SK-N-SH (cell line): Measurements from ENCODE around the gene RARRES1. TPM values are rescaled to one million over a fixed set of nuclear protein-coding genes. Genes with fewer than 3 reads are reported as not detected.

ENCODE experiments used
- CTCF ChIA-PET: fragments of 300-600, 350-600 bp; formaldehyde crosslinking; extraction: SDS; loops from one replicate; lab custom pipeline; 2021; lab: Yijun Ruan, JAX
- POLR2A ChIA-PET: fragments of 350-600 bp; sonication (Branson Sonifier 250); formaldehyde crosslinking; extraction: SDS; loops from one replicate; lab custom pipeline; 2020; ENCODE audit warnings: antibody characterized with exemption, inconsistent platforms; lab: Yijun Ruan, JAX
- DNase-seq: peaks from one replicate; pipeline ENCODE4 v3.0.0; 2012
- H2AFZ ChIP-seq: fragments of 200-600 bp; sonication (generic); 2 replicates; pipeline ENCODE4 v1.8.1; 2016; ENCODE audit warnings: antibody characterized with exemption, mild to moderate bottlenecking, low read depth
- H3F3A ChIP-seq: fragments of 200-600 bp; sonication (generic); replicated peaks from 2 replicates; pipeline ENCODE3; 2016; ENCODE audit warnings: antibody characterized with exemption, mild to moderate bottlenecking; ENCODE audit not compliant: insufficient read depth
- H3K27ac ChIP-seq, 2 experiments: fragments of 200-500 bp in 1 of 2; fragments of 200-600 bp in 1 of 2; sonication (Bioruptor generic) in 1 of 2; sonication (generic), shearing (Covaris generic) in 1 of 2; 2 replicates each; pipeline versions ENCODE4 v1.5.1 to v1.6.1; 2014 to 2016; ENCODE audit warnings: low read depth in 2 of 2, inconsistent platforms in 1 of 2, low read length in 1 of 2, mild to moderate bottlenecking in 1 of 2, mixed read lengths in 1 of 2
- H3K27me3 ChIP-seq: fragments of 200-600 bp; sonication (generic), shearing (Covaris generic); 2 replicates; pipeline ENCODE4 v1.6.1; 2016; ENCODE audit warnings: mixed run types; ENCODE audit not compliant: insufficient read depth
- H3K36me3 ChIP-seq, 2 experiments: fragments of 200-500 bp in 1 of 2; fragments of 200-600 bp in 1 of 2; sonication (Bioruptor generic) in 1 of 2; sonication (generic) in 1 of 2; replicated peaks in 1 of 2; 2 replicates each; pipeline versions ENCODE3 to v1.5.1; 2014 to 2016; ENCODE audit warnings: low read length in 1 of 2, mild to moderate bottlenecking in 1 of 2; ENCODE audit not compliant: insufficient read depth in 2 of 2, control insufficient read depth in 1 of 2
- H3K4me1 ChIP-seq, 2 experiments: fragments of 200-500 bp in 1 of 2; fragments of 200-600 bp in 1 of 2; sonication (Bioruptor generic) in 1 of 2; sonication (generic), shearing (Covaris generic) in 1 of 2; 2 replicates each; pipeline versions ENCODE4 v1.5.1 to v1.6.1; 2014 to 2016; ENCODE audit warnings: low read depth in 1 of 2, low read length in 1 of 2, mixed run types in 1 of 2; ENCODE audit not compliant: insufficient read depth in 2 of 2, control insufficient read depth in 1 of 2
- H3K4me2 ChIP-seq: fragments of 200-600 bp; sonication (generic), shearing (Covaris generic); 2 replicates; pipeline ENCODE4 v1.6.1; 2017; ENCODE audit warnings: mixed run types
- H3K4me3 ChIP-seq, 2 experiments: fragments of 200-500 bp in 1 of 2; fragments of 200-600 bp in 1 of 2; sonication (Bioruptor generic) in 1 of 2; sonication (generic), shearing (Covaris generic) in 1 of 2; 2 replicates each; pipeline versions ENCODE4 v1.5.1 to v1.8.1; 2014 to 2016; ENCODE audit warnings: low read depth in 2 of 2, inconsistent platforms in 1 of 2, low read length in 1 of 2, mild to moderate bottlenecking in 1 of 2, mixed read lengths in 1 of 2, moderate library complexity in 1 of 2
- H3K79me2 ChIP-seq: fragments of 200-600 bp; sonication (generic); 2 replicates; pipeline ENCODE4 v1.8.1; 2017; ENCODE audit warnings: mild to moderate bottlenecking; ENCODE audit not compliant: insufficient read depth
- H3K9ac ChIP-seq: fragments of 200-600 bp; sonication (generic); 2 replicates; pipeline ENCODE4 v1.6.1; 2017; ENCODE audit warnings: mixed run types
- H3K9me2 ChIP-seq: fragments of 200-600 bp; sonication (generic); 2 replicates; pipeline ENCODE4 v1.6.1; 2017; ENCODE audit warnings: mixed run types
- H3K9me3 ChIP-seq: fragments of 200-600 bp; sonication (generic); 2 replicates; pipeline ENCODE4 v1.6.1; 2017; ENCODE audit warnings: mixed run types, mild to moderate bottlenecking, moderate library complexity
- H4K20me1 ChIP-seq: fragments of 200-600 bp; sonication (generic); 2 replicates; pipeline ENCODE4 v1.6.1; 2017; ENCODE audit warnings: mild to moderate bottlenecking, mixed run types; ENCODE audit not compliant: insufficient read depth
- CTCF ChIP-seq: fragments of 200-600 bp; sonication (generic); IDR thresholded peaks from 2 replicates; pipeline ENCODE4 v1.6.1; 2017; ENCODE audit warnings: antibody characterized with exemption, mild to moderate bottlenecking, moderate library complexity
- EP300 ChIP-seq, 2 experiments: IDR thresholded peaks; 2 replicates each; pipeline versions ENCODE4 v1.4.0 to v1.6.1; 2012; ENCODE audit warnings: borderline replicate concordance in 1 of 2, low read depth in 1 of 2, low read length in 1 of 2
- FOXJ3 ChIP-seq: sonication (generic); formaldehyde crosslinking; IDR thresholded peaks from 2 replicates; pipeline ENCODE4 v1.5.1; 2020; ENCODE audit warnings: mild to moderate bottlenecking, missing genetic modification reagents
- FOXM1 ChIP-seq: IDR thresholded peaks from 2 replicates; pipeline ENCODE4 v1.4.0; 2012; ENCODE audit warnings: low read depth, mild to moderate bottlenecking
- GABPA ChIP-seq: IDR thresholded peaks from 2 replicates; pipeline ENCODE4 v1.4.0; 2012; ENCODE audit warnings: low read depth, mild to moderate bottlenecking
- GATA2 ChIP-seq: sonication (generic); formaldehyde crosslinking; IDR thresholded peaks from 2 replicates; pipeline ENCODE4 v1.5.0; 2020; ENCODE audit warnings: mild to moderate bottlenecking, missing genetic modification reagents
- IRF3 ChIP-seq: fragments of 150-350 bp; IDR thresholded peaks from 2 replicates; pipeline ENCODE4 v1.6.1; 2016; ENCODE audit warnings: mild to moderate bottlenecking, low read depth, low read length
- JUND ChIP-seq: IDR thresholded peaks from 2 replicates; pipeline ENCODE4 v1.4.0; 2012
- MAX ChIP-seq: IDR thresholded peaks from 2 replicates; pipeline ENCODE4 v1.4.0; 2012; ENCODE audit warnings: low read depth
- MXI1 ChIP-seq: IDR thresholded peaks from 2 replicates; pipeline ENCODE4 v1.6.1; 2012; ENCODE audit warnings: mild to moderate bottlenecking, low read depth, low read length, improper control_type of control experiment
- NFIC ChIP-seq: IDR thresholded peaks from 2 replicates; pipeline ENCODE4 v1.4.0; 2012; ENCODE audit warnings: borderline replicate concordance
- PBX3 ChIP-seq: IDR thresholded peaks from 2 replicates; pipeline ENCODE4; 2012
- POLR2AphosphoS5 ChIP-seq: IDR thresholded peaks from 2 replicates; pipeline ENCODE4 v1.6.1; 2012; ENCODE audit warnings: low read depth, low read length
- RAD21 ChIP-seq: IDR thresholded peaks from 2 replicates; pipeline ENCODE4 v1.6.1; 2012; ENCODE audit warnings: mild to moderate bottlenecking, low read length
- RXRA ChIP-seq: IDR thresholded peaks from 2 replicates; pipeline ENCODE4 v1.4.0; 2012; ENCODE audit warnings: low read depth, mild to moderate bottlenecking, borderline replicate concordance
- SIN3A ChIP-seq: IDR thresholded peaks from 2 replicates; pipeline ENCODE4 v1.6.1; 2012; ENCODE audit warnings: low read depth, mild to moderate bottlenecking, low read length, moderate library complexity, borderline replicate concordance
- USF2 ChIP-seq: fragments of 150-350 bp; IDR thresholded peaks from 2 replicates; pipeline ENCODE4 v1.6.1; 2017; ENCODE audit warnings: antibody characterized with exemption, low read length, low read depth, borderline replicate concordance
- YY1 ChIP-seq: IDR thresholded peaks from 2 replicates; pipeline ENCODE4 v1.4.0; 2012; ENCODE audit warnings: low read depth, mild to moderate bottlenecking
- ZBTB33 ChIP-seq: IDR thresholded peaks from 2 replicates; pipeline ENCODE4 v1.4.0; 2012; ENCODE audit warnings: low read depth, borderline replicate concordance
- WGBS: methylation state at CpG from one replicate; pipeline ENCODE4 v1.1.6; 2017; ENCODE audit warnings: low lambda C conversion rate; 5-methylcytosine and 5-hydroxymethylcytosine counted together
- polyA plus RNA-seq, 3 experiments: library from polyadenylated mRNA; depleted of rRNA; stranded (reverse); fragments of >200 nt; gene quantifications; 2 replicates each; pipeline ENCODE4 v1.2.3, GENCODE V29; 2012

Gene RARRES1
- polyA plus RNA-seq, 1 of the 3 experiments (the other 2 are of a cell fraction) = 0.15 TPM

DNA sequence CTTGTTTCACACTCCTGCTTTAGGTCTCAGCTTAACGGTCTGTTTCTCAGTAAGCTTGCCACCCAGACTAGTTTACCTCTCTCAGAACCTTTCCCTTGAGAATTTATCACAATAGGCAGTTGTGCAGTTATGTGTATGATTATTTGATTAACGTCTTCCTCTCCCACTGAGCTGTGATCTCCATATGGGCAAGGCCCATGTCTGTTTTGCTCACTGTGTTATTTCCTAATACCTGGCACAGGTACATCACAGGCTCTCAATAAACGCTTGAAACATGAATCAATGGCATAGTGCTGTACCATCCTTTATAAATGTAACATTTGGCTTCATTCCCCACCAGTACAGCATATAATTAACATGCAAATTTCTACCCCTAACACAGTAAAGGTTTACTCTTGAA, 29.1 kb upstream of the RARRES1 start:
- ChIA-PET CTCF (interaction anchor here (2.0 kb wide), 1 partner anchor 33 kb away, joined by 6 read pairs; no protein-coding TSS in a partner anchor), POLR2A (no interaction called here)
- Histone ChIP-seq H3K4me2 (no peak overlapping the region), H3K4me1 (peaks cover 0 to 7% of the 10 kb centered on the region in 2 experiments; a peak in 1 of 4 replicates), H4K20me1 (no peaks in the 10 kb centered on the region), H3K27me3 (no peaks in the 10 kb centered on the region), H3K9me3 (no peaks in the 10 kb centered on the region), H3F3A (peaks cover under 1% of the 10 kb centered on the region), H3K79me2 (no peaks in the 10 kb centered on the region), H3K36me3 (no peaks in the 10 kb centered on the region), H3K27ac (no peak overlapping the region), H3K9ac (no peak overlapping the region), H3K9me2 (peaks cover 3% of the 10 kb centered on the region; the same call in 1 of the 2 replicates), H2AFZ (no peak overlapping the region), H3K4me3 (no peak overlapping the region)
- 89% methylated on average over 3 of the region's 3 CpGs for WGBS
- DNase-seq = no peak
- no peak for TF ChIP-seq SIN3A
- no peak for TF ChIP-seq PBX3
- no peak for TF ChIP-seq GATA2 (CRISPR knock-in tag)
- no peak for TF ChIP-seq USF2
- TF ChIP-seq FOXM1 = no peak
- no peak for TF ChIP-seq POLR2AphosphoS5
- TF ChIP-seq MAX = no peak
- TF ChIP-seq EP300 (IDR thresholded peaks at IDR 0.05; ENCODE audit: borderline replicate concordance in 1 of 2, low read depth in 1 of 2, low read length in 1 of 2) = no peak
- TF ChIP-seq JUND = no peak
- no peak for TF ChIP-seq NFIC
- no peak for TF ChIP-seq MXI1
- no peak for TF ChIP-seq CTCF
- no peak for TF ChIP-seq RXRA
- no peak for TF ChIP-seq FOXJ3 (CRISPR knock-in tag)
- no peak for TF ChIP-seq ZBTB33
- no peak for TF ChIP-seq IRF3
- TF ChIP-seq RAD21 = no peak
- no peak for TF ChIP-seq GABPA
- TF ChIP-seq YY1 = no peak
